Measurements from ENCODE around the gene TMUB1. TPM values are rescaled to one million over a fixed set of nuclear protein-coding genes. Genes with fewer than 3 reads are reported as not detected.
A peak's percentile ranks its signal among the peaks of the same experiment; 100 is the strongest.

TMUB1 gene
- total RNA-seq, 1 donor from 2014 or later: 40.3 TPM

GRCh38 chr7:151060113-151060415, 23.2 kb downstream of the TMUB1 start:
- intact Hi-C loops (cut with DNase I): no loop called here
- peak overlapping the region; percentile 87 to 91 for H3K4me3 ChIP-seq
- no peaks in the 10 kb centered on the region for H3K9me3 ChIP-seq
- peaks cover 63% of the 10 kb centered on the region for H3K4me1 ChIP-seq
- no peak for DNase-seq (ENCODE audit: extremely low spot score in 2 of 2)
- peaks cover 0 to 11% of the 10 kb centered on the region in 2 donors for H3K36me3 ChIP-seq
- no peaks in the 10 kb centered on the region for H3K27me3 ChIP-seq
- H3K27ac ChIP-seq: peak overlapping the region; percentile 99
- TF ChIP-seq CTCF (IDR thresholded peaks at IDR 0.05) (peak in 1 of 3 experiments; percentile 5), POLR2A (IDR thresholded peaks at IDR 0.05) (no peak)

GRCh38 chr7:151059367-151060112, 23.8 kb downstream of the TMUB1 start, which contains the start of gene SLC4A2:
TSS of gene SLC4A2 (plus strand) at chr7:151059589. CDS start at chr7:151061988, 2,399 bp downstream.
- DNase-seq (ENCODE audit: extremely low spot score in 2 of 2): no peak
- H3K27ac ChIP-seq: peak within 1 kb of the TSS; percentile 99
- no peaks in the 10 kb centered on the region for H3K27me3 ChIP-seq
- peaks cover 63% of the 10 kb centered on the region for H3K4me1 ChIP-seq
- peaks cover 0 to 6% of the 10 kb centered on the region in 2 donors for H3K36me3 ChIP-seq
- intact Hi-C loops (cut with DNase I): loop anchor here (2.0 to 10.0 kb wide), 2 partner anchors 27 to 175 kb away; partner anchors contain the start of genes AGAP3 and CHPF2
- peak in 1 of 3 experiments; percentile 25 for TF ChIP-seq CTCF (IDR thresholded peaks at IDR 0.05)
- TF ChIP-seq POLR2A (IDR thresholded peaks at IDR 0.05): peak in 1 of 2 donors; percentile 28
- peak in 1 of 2 donors; percentile 75 for TF ChIP-seq POLR2AphosphoS5 (IDR thresholded peaks at IDR 0.05; ENCODE audit: insufficient read depth in 1 of 2, low read depth in 1 of 2)
- peak within 1 kb of the TSS; percentile 87 to 91 for H3K4me3 ChIP-seq
- H3K9me3 ChIP-seq: no peaks in the 10 kb centered on the region

GRCh38 chr7:151058781-151059366, 24.4 kb downstream of the TMUB1 start:
- Histone ChIP-seq H3K4me3 (peak overlapping the region; percentile 87 to 91), H3K27me3 (no peaks in the 10 kb centered on the region), H3K4me1 (peaks cover 63% of the 10 kb centered on the region), H3K36me3 (no peaks in the 10 kb centered on the region), H3K9me3 (no peaks in the 10 kb centered on the region), H3K27ac (peak overlapping the region; percentile 99)
- TF ChIP-seq POLR2A (IDR thresholded peaks at IDR 0.05): no peak
- no peak for TF ChIP-seq CTCF (IDR thresholded peaks at IDR 0.05)
- TF ChIP-seq POLR2AphosphoS5 (IDR thresholded peaks at IDR 0.05; ENCODE audit: insufficient read depth in 1 of 2, low read depth in 1 of 2): no peak
- no peak for DNase-seq (ENCODE audit: extremely low spot score in 2 of 2)
- intact Hi-C loops (cut with DNase I): loop anchor here (2.0 to 10.0 kb wide), 2 partner anchors 28 to 176 kb away; partner anchors contain the start of genes AGAP3 and CHPF2

- no peaks in the 10 kb centered on the region for H3K27me3 ChIP-seq
- peak overlapping the region; percentile 87 to 91 for H3K4me3 ChIP-seq
- peaks cover 57% of the 10 kb centered on the region for H3K4me1 ChIP-seq
- no peaks in the 10 kb centered on the region for H3K9me3 ChIP-seq
- peak; percentile 99 to 100 for DNase-seq (ENCODE audit: extremely low spot score in 2 of 2)
- intact Hi-C loops (cut with DNase I): loop anchor here (2.0 to 10.0 kb wide), 2 partner anchors 29 to 177 kb away; partner anchors contain the start of genes AGAP3 and CHPF2
- peak; percentile 98 to 99 for TF ChIP-seq POLR2AphosphoS5 (IDR thresholded peaks at IDR 0.05; ENCODE audit: insufficient read depth in 1 of 2, low read depth in 1 of 2)
- TF ChIP-seq CTCF (IDR thresholded peaks at IDR 0.05): peak in 1 of 3 experiments; percentile 4
- TF ChIP-seq POLR2A (IDR thresholded peaks at IDR 0.05): peak; percentile 82 to 86
- H3K27ac ChIP-seq: peak overlapping the region; percentile 99
- no peaks in the 10 kb centered on the region for H3K36me3 ChIP-seq
Measured at GRCh38 chr7:151057989-151058780, 25.1 kb downstream of the TMUB1 start.
